ENCODE measurements around the gene GVQW3. TPM values are rescaled to one million over a fixed set of nuclear protein-coding genes. Genes with fewer than 3 reads are reported as not detected.
A peak's percentile ranks its signal among the peaks of the same experiment; 100 is the strongest.
"Not testable (repeated sequence)": the region's sequence is repeated elsewhere in the genome, so short reads cannot be mapped to it uniquely, and the experiment has no call there.

The GVQW3 gene
- total and polyA plus RNA-seq, 5 experiments from 2014 or later: 1.9 to 7.8 (median 2.6) TPM

- H3K9me3 Mint-ChIP-seq: no peaks in the 10 kb centered on the region
- peaks cover 0 to 2% (median 0%) of the 10 kb centered on the region in 4 donors for H3K4me1 Mint-ChIP-seq
- H3K36me3 Mint-ChIP-seq: no peaks in the 10 kb centered on the region
- ATAC-seq (no peak), DNase-seq (no peak)
- no peak overlapping the region for H3K4me3 Mint-ChIP-seq
- H3K27ac Mint-ChIP-seq: no peak overlapping the region
- POLR2A ChIA-PET: interaction anchor here (0.6 kb wide), 1 partner anchor 158 kb away, joined by 4 read pairs; no protein-coding TSS in a partner anchor
- H3K27me3 Mint-ChIP-seq: no peaks in the 10 kb centered on the region
Observed at GRCh38 chr11:76391811-76392475, 10.8 kb downstream of the GVQW3 start.

DNA sequence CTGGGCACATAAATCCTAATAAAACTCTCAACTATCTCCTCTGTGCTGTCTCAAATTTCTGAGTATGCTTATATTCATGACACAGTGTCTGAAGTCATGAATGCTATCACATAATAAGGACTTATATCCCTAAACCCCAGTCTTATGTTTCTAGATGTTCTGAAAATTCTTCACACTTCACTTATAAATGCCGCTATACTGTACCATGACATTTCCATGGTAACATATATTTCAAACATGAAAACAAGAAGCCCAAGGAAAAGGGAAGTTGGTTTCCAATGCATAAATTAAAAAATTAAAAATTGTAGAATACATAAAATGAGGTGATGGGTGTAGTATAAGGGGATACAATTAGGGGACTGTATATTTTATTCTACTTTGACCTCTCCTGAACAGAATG, 11.7 kb downstream of the GVQW3 start:
- no peak for DNase-seq
- Mint-ChIP-seq H3K27me3 (no peaks in the 10 kb centered on the region), H3K36me3 (no peaks in the 10 kb centered on the region), H3K27ac (no peak overlapping the region), H3K4me1 (peaks cover 0 to 2% (median 0%) of the 10 kb centered on the region in 4 donors), H3K9me3 (no peaks in the 10 kb centered on the region), H3K4me3 (no peak overlapping the region)
- POLR2A ChIA-PET: no interaction called here
- ATAC-seq: no peak

DNA sequence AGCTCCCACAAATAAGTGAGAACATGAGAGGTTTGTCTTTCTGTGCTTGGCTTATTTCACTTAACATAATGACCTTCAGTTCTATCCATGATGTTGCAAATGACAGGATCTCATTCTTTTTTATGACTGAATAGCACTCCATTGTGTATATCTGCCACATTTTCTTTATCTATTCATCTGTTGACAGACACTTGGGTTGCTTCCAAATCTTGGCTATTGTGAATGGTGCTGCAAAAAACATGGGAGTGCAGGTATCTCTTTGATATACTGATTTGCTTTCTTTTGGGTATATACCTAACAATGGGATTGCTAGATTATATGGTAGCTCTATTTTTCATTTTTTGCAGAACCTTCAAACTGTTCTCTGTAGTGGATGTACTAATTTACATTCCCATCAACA, 13.3 kb downstream of the GVQW3 start:
- Mint-ChIP-seq H3K4me3 (no peak overlapping the region), H3K27ac (peak overlapping the region in 1 of 10 donors; percentile 4), H3K4me1 (no peaks in the 10 kb centered on the region), H3K36me3 (no peaks in the 10 kb centered on the region), H3K9me3 (no peaks in the 10 kb centered on the region), H3K27me3 (no peaks in the 10 kb centered on the region)
- POLR2A ChIA-PET: no interaction called here
- DNase-seq (no peak), ATAC-seq (no peak)

- H3K9me3 Mint-ChIP-seq: no peaks in the 10 kb centered on the region
- H3K4me1 Mint-ChIP-seq: no peaks in the 10 kb centered on the region
- DNase-seq (no peak), ATAC-seq (no peak)
- POLR2A ChIA-PET: no interaction called here
- peak overlapping the region in 1 of 10 donors; percentile 52 for H3K27ac Mint-ChIP-seq
- H3K27me3 Mint-ChIP-seq: no peaks in the 10 kb centered on the region
- H3K36me3 Mint-ChIP-seq: no peaks in the 10 kb centered on the region
- H3K4me3 Mint-ChIP-seq: no peak overlapping the region
Observed at GRCh38 chr11:76395296-76395695, 14.2 kb downstream of the GVQW3 start.

DNA sequence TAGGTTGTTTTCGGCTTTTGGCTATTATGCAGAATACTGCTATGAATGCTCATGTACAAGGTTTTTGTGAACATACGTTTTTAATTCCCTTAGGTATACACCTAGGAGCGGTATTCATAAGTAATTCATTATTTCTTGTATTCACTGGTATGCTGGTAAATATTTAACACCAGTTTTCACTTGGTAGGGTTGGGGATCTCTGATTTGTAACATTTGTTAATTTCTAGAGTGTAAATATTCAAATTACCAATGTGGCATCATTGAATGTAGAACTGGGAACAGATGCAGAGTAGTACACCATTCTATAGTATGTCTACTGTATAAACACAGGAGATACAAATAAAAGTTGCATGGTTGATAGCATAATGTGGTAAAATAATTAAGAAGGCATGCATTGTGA, 16.3 kb downstream of the GVQW3 start:
- Mint-ChIP-seq H3K4me3 (no peak overlapping the region), H3K27me3 (no peaks in the 10 kb centered on the region), H3K4me1 (no peaks in the 10 kb centered on the region), H3K9me3 (no peaks in the 10 kb centered on the region), H3K36me3 (peaks cover 0 to 2% (median 0%) of the 10 kb centered on the region in 3 donors), H3K27ac (no peak overlapping the region)
- POLR2A ChIA-PET: no interaction called here
- no peak for ATAC-seq
- DNase-seq: no peak

DNA sequence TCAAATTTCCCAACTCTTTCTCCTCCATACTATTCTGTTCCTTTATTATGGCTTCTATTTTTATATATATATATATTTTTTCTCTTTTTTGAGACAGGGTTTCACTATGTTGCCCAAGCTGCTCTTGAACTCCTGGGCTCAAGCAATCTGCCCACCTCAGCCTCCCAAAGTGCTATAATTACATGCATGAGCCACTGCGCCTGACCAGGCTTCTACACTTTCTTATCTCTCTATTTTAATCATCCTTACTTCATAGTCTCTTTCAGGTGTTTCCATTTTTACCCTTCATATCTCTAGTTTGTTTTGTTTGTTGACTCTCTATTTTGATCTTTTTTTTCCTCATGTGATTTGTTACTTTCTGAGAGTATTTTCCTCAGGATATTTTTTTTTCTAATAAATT, 19.8 kb downstream of the GVQW3 start:
- DNase-seq (no peak), ATAC-seq (no peak)
- H3K4me3 Mint-ChIP-seq: no peak overlapping the region
- H3K27me3 Mint-ChIP-seq: no peaks in the 10 kb centered on the region
- POLR2A ChIA-PET: no interaction called here
- peak overlapping the region in 1 of 10 donors; percentile 20 for H3K27ac Mint-ChIP-seq
- no peaks in the 10 kb centered on the region for H3K9me3 Mint-ChIP-seq
- H3K4me1 Mint-ChIP-seq: peaks cover 0 to 2% (median 0%) of the 10 kb centered on the region in 4 donors
- peaks cover 0 to 2% (median 0%) of the 10 kb centered on the region in 3 donors for H3K36me3 Mint-ChIP-seq

DNA sequence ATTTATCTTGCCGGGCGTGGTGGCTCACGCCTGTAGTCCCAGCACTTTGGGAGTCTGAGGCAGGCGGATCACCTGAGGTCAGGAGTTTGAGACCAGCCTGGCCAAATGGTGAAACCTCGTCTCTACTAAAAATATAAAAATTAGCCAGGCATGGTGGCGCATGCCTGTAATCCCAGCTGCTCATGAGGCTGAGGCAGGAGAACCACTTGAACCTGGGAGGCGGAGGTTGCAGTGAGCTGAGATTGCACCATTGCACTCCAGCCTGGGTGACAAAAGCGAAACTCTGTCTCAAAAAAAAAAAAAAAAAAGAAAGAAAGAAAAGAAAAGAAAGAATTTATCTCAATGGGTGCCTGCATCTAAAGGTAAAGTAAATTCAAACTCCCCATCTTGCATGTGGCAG, 20.4 kb downstream of the GVQW3 start:
- H3K9me3 Mint-ChIP-seq, ATAC-seq, H3K36me3 Mint-ChIP-seq, H3K4me3 Mint-ChIP-seq, H3K27me3 Mint-ChIP-seq, POLR2A ChIA-PET, H3K4me1 Mint-ChIP-seq, DNase-seq: not testable (repeated sequence)
- peak overlapping the region in 1 of 10 donors; percentile 20 for H3K27ac Mint-ChIP-seq

DNA sequence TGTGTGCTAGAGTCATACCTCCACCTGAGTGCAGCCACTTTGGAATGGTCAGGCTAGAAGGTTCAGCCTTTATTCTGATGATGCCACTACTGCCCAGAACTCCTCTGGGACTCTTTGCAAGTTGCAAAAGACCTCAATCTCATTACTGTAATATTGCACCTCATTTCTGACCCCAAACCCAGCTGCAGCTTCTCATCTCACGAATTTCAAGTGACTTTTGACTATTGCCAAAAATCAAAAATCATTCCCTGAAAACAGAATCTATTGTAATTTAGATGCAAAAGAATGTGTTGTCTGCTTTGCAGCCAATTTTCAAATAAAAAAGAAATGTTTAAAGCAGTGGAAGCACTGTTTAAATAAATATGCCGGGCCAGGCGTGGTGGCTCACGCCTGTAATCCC, 25.2 kb downstream of the GVQW3 start:
- no peak for ATAC-seq
- peaks cover 0 to 2% (median 0%) of the 10 kb centered on the region in 4 donors for H3K4me1 Mint-ChIP-seq
- POLR2A ChIA-PET: no interaction called here

DNA sequence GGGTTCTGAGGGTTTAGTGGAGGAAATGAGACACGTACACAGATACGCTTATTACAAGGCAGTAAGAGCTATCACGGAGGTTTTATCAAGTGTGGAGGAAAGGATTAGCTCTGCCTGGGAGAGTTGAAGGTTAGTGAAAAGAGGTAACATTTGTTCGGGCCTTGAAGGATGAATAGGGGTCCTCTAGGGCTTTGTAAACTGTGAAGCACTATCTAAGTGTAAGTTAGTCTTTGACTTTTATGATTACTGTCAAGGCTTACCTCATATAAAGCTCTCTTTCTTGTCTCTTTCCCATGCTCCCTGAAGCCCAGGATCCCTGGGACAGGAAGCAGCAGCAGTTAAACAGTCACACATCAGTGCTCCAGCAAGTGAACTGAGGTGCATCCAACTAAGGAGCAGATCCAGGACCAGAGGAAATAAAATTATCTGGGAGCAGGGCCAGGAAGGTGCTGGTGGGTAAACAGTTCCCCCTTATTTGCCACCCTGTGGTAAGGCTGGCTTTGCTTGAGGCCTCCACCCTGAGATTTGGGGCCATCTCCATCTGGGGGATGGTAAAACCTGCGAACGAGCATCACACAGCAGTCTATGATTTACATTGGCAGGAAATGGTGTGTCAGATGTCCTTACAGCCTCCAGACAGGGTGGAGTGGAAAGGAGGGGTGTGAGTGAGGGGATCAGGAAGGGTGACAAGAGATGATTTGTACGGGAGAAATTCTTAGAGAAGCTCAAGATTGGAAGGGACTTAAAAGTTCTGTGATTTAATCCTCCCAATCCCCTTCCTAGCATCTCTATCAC, 27.2 kb downstream of the GVQW3 start:
- peaks cover 0 to 4% (median 0%) of the 10 kb centered on the region in 5 donors for H3K27me3 Mint-ChIP-seq
- ATAC-seq (no peak), DNase-seq (no peak)
- POLR2A ChIA-PET: no interaction called here
- H3K36me3 Mint-ChIP-seq: no peaks in the 10 kb centered on the region
- no peak overlapping the region for H3K4me3 Mint-ChIP-seq
- H3K27ac Mint-ChIP-seq: peak overlapping the region in 2 of 10 donors; percentile 23 to 41
- H3K4me1 Mint-ChIP-seq: peaks cover 0 to 3% (median 0%) of the 10 kb centered on the region in 4 donors
- H3K9me3 Mint-ChIP-seq: no peaks in the 10 kb centered on the region

More for the DNA sequence above, 25.2 kb downstream of the GVQW3 start:
- no peak for DNase-seq
- Mint-ChIP-seq H3K9me3 (no peaks in the 10 kb centered on the region), H3K36me3 (no peaks in the 10 kb centered on the region), H3K27me3 (no peaks in the 10 kb centered on the region), H3K4me3 (no peak overlapping the region), H3K27ac (no peak overlapping the region)

- DNase-seq (no peak), ATAC-seq (no peak)
- peaks cover 0 to 1% (median 0%) of the 10 kb centered on the region in 4 donors for H3K4me1 Mint-ChIP-seq
- H3K27ac Mint-ChIP-seq: peak overlapping the region in 1 of 10 donors; percentile 15
- no peak overlapping the region for H3K4me3 Mint-ChIP-seq
- H3K36me3 Mint-ChIP-seq: no peaks in the 10 kb centered on the region
- peaks cover 0 to 5% (median 1%) of the 10 kb centered on the region in 5 donors for H3K27me3 Mint-ChIP-seq
- POLR2A ChIA-PET: no interaction called here
- H3K9me3 Mint-ChIP-seq: no peaks in the 10 kb centered on the region
Observed at GRCh38 chr11:76410851-76411357, 29.8 kb downstream of the GVQW3 start.

- peaks cover 0 to 1% (median 0%) of the 10 kb centered on the region in 4 donors for H3K4me1 Mint-ChIP-seq
- H3K4me3 Mint-ChIP-seq: no peak overlapping the region
- POLR2A ChIA-PET: no interaction called here
- no peak overlapping the region for H3K27ac Mint-ChIP-seq
- ATAC-seq (no peak), DNase-seq (no peak)
- no peaks in the 10 kb centered on the region for H3K36me3 Mint-ChIP-seq
- H3K9me3 Mint-ChIP-seq: no peaks in the 10 kb centered on the region
- H3K27me3 Mint-ChIP-seq: peaks cover 7 to 18% (median 10%) of the 10 kb centered on the region in 5 donors
Observed at GRCh38 chr11:76415073-76415472, 34.0 kb downstream of the GVQW3 start.

GRCh38 chr11:76419896-76420295, 38.8 kb downstream of the GVQW3 start:
- Mint-ChIP-seq H3K4me3 (no peak overlapping the region), H3K27me3 (peaks cover 7 to 18% (median 10%) of the 10 kb centered on the region in 5 donors), H3K27ac (no peak overlapping the region), H3K4me1 (no peaks in the 10 kb centered on the region), H3K36me3 (no peaks in the 10 kb centered on the region), H3K9me3 (no peaks in the 10 kb centered on the region)
- DNase-seq: no peak
- POLR2A ChIA-PET: no interaction called here
- no peak for ATAC-seq

DNA sequence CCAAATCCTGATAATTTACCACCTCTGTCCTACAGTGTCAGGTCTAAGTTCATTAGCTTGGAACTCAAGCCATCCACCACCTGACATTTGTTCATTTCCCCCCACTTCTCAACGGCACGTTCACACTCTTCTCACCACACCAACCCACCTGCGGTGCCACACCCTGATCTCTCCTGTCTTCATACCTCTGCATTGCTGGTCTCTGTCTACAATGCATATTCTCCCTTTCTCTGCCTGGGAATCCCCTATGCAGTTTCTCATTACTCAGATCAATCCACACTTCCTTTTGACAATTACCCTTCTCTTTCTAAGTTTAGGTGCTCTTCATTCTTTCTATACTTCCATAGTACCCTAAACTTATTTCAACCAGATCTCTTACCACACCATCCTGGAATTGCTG, 43.3 kb downstream of the GVQW3 start:
- Mint-ChIP-seq H3K27ac (no peak overlapping the region), H3K4me1 (no peaks in the 10 kb centered on the region), H3K4me3 (no peak overlapping the region), H3K27me3 (peaks cover 2 to 14% (median 5%) of the 10 kb centered on the region in 5 donors), H3K9me3 (no peaks in the 10 kb centered on the region), H3K36me3 (no peaks in the 10 kb centered on the region)
- ATAC-seq (no peak), DNase-seq (no peak)
- POLR2A ChIA-PET: no interaction called here

Measured in naive thymus-derived CD8-positive, alpha-beta T cell (primary cell).